ENCODE results near the gene HOXD12.

HOXD12 gene

GRCh38 chr2:176124110-176124946 is 24.7 kb downstream of the HOXD12 start:
- Histone ChIP-seq H3K36me3 (replicated peaks; ENCODE audit: insufficient read depth, low read length) (no peaks in the 10 kb centered on the region), H3F3A (ENCODE audit: insufficient read depth, low read length) (no peaks in the 10 kb centered on the region), H3K27me3 (replicated peaks; ENCODE audit: insufficient read depth, low read length) (peaks cover 34% of the 10 kb centered on the region), H3K4me3 (ENCODE audit: low read length) (no peak overlapping the region), H3K27ac (ENCODE audit: low read length) (no peak overlapping the region), H3K9me3 (replicated peaks; ENCODE audit: insufficient read depth, low read length) (no peaks in the 10 kb centered on the region), H3K4me2 (ENCODE audit: low read depth, low read length) (no peak overlapping the region), H3K79me2 (ENCODE audit: low read length) (no peaks in the 10 kb centered on the region), H3K9me2 (replicated peaks; ENCODE audit: insufficient read depth, low read length) (no peaks in the 10 kb centered on the region), H3K4me1 (ENCODE audit: low read length) (no peaks in the 10 kb centered on the region), H3K9ac (ENCODE audit: low read length) (no peak overlapping the region), H4K20me1 (ENCODE audit: insufficient read depth, low read length) (no peaks in the 10 kb centered on the region), H2AFZ (ENCODE audit: low read length) (no peak overlapping the region)
- no peak for DNase-seq
- TF ChIP-seq CTCF (IDR thresholded peaks at IDR 0.05; ENCODE audit: low read length) (no peak), EZH2phosphoT487 (IDR thresholded peaks at IDR 0.05; ENCODE audit: low read length) (no peak), EZH2 (optimal IDR thresholded peaks at IDR 0.05; ENCODE audit: low read depth, low read length) (no peak)

- no peak overlapping the region for H3K9ac ChIP-seq (ENCODE audit: low read length)
- DNase-seq, result no peak
- H4K20me1 ChIP-seq (ENCODE audit: insufficient read depth, low read length), result no peaks in the 10 kb centered on the region
- no peaks in the 10 kb centered on the region for H3K9me3 ChIP-seq (replicated peaks; ENCODE audit: insufficient read depth, low read length)
- H3K79me2 ChIP-seq (ENCODE audit: low read length), result no peaks in the 10 kb centered on the region
- H3K9me2 ChIP-seq (replicated peaks; ENCODE audit: insufficient read depth, low read length), result no peaks in the 10 kb centered on the region
- no peak overlapping the region for H3K4me3 ChIP-seq (ENCODE audit: low read length)
- TF ChIP-seq CTCF (IDR thresholded peaks at IDR 0.05; ENCODE audit: low read length) (no peak), EZH2phosphoT487 (IDR thresholded peaks at IDR 0.05; ENCODE audit: low read length) (no peak), EZH2 (optimal IDR thresholded peaks at IDR 0.05; ENCODE audit: low read depth, low read length) (no peak)
- no peak overlapping the region for H3K4me2 ChIP-seq (ENCODE audit: low read depth, low read length)
- H2AFZ ChIP-seq (ENCODE audit: low read length), result no peak overlapping the region
- H3K4me1 ChIP-seq (ENCODE audit: low read length), result no peaks in the 10 kb centered on the region
- H3K27ac ChIP-seq (ENCODE audit: low read length), result no peak overlapping the region
- H3K36me3 ChIP-seq (replicated peaks; ENCODE audit: insufficient read depth, low read length), result no peaks in the 10 kb centered on the region
- H3K27me3 ChIP-seq (replicated peaks; ENCODE audit: insufficient read depth, low read length), result peaks cover 28% of the 10 kb centered on the region
- H3F3A ChIP-seq (ENCODE audit: insufficient read depth, low read length), result no peaks in the 10 kb centered on the region
Observed at GRCh38 chr2:176124947-176125771, 25.6 kb downstream of the HOXD12 start.

- Histone ChIP-seq H3K9ac (ENCODE audit: low read length) (no peak overlapping the region), H3K4me2 (ENCODE audit: low read depth, low read length) (no peak overlapping the region)
- no peak for DNase-seq
Observed at GRCh38 chr2:176125772-176126054, 26.1 kb downstream of the HOXD12 start.

More at GRCh38 chr2:176125772-176126054, 26.1 kb downstream of the HOXD12 start:
- Histone ChIP-seq H3K4me3 (ENCODE audit: low read length) (no peak overlapping the region), H3F3A (ENCODE audit: insufficient read depth, low read length) (no peaks in the 10 kb centered on the region), H3K9me2 (replicated peaks; ENCODE audit: insufficient read depth, low read length) (no peaks in the 10 kb centered on the region), H3K9me3 (replicated peaks; ENCODE audit: insufficient read depth, low read length) (no peaks in the 10 kb centered on the region), H4K20me1 (ENCODE audit: insufficient read depth, low read length) (no peaks in the 10 kb centered on the region), H3K36me3 (replicated peaks; ENCODE audit: insufficient read depth, low read length) (no peaks in the 10 kb centered on the region), H3K4me1 (ENCODE audit: low read length) (no peaks in the 10 kb centered on the region), H3K27ac (ENCODE audit: low read length) (no peak overlapping the region), H2AFZ (ENCODE audit: low read length) (no peak overlapping the region), H3K27me3 (replicated peaks; ENCODE audit: insufficient read depth, low read length) (peaks cover 28% of the 10 kb centered on the region), H3K79me2 (ENCODE audit: low read length) (no peaks in the 10 kb centered on the region)
- TF ChIP-seq EZH2 (optimal IDR thresholded peaks at IDR 0.05; ENCODE audit: low read depth, low read length), result no peak
- TF ChIP-seq EZH2phosphoT487 (IDR thresholded peaks at IDR 0.05; ENCODE audit: low read length), result no peak
- TF ChIP-seq CTCF (IDR thresholded peaks at IDR 0.05; ENCODE audit: low read length), result no peak

Measured in MM.1S (cell line).